GM10847 (cell line): ENCODE measurements around the gene RPL27A.

Source experiments
- POLR2A ChIP-seq: IDR thresholded peaks from 2 replicates; pipeline ENCODE4 v1.6.1; 2011; ENCODE audit not compliant: insufficient read length; ENCODE audit errors: extremely low read depth

RPL27A gene

GRCh38 chr11:8682303-8683114, at the start of gene RPL27A, which contains the start of gene TRIM66:
Gene RPL27A (plus strand): TSS chr11:8682792. CDS start chr11:8682814, 22 bp downstream.
Gene TRIM66 (minus strand): TSS chr11:8682665. CDS start chr11:8672274, 10,391 bp downstream.
- peak; percentile 99 for TF ChIP-seq POLR2A

GRCh38 chr11:8634498-8634897, 48.1 kb upstream of the RPL27A start:
- TF ChIP-seq POLR2A: no peak

GRCh38 chr11:8636127-8636526, 46.5 kb upstream of the RPL27A start:
- no peak for TF ChIP-seq POLR2A

GRCh38 chr11:8638300-8638699, 44.3 kb upstream of the RPL27A start:
- TF ChIP-seq POLR2A: no peak

GRCh38 chr11:8639655-8640054, 42.9 kb upstream of the RPL27A start:
- TF ChIP-seq POLR2A: no peak

- no peak for TF ChIP-seq POLR2A
These were observed 42.2 kb upstream of the RPL27A start for GRCh38 chr11:8640267-8640906.

GRCh38 chr11:8641332-8641731, 41.3 kb upstream of the RPL27A start:
- no peak for TF ChIP-seq POLR2A

GRCh38 chr11:8642196-8642841, 40.3 kb upstream of the RPL27A start:
- no peak for TF ChIP-seq POLR2A

GRCh38 chr11:8646873-8647272, 35.7 kb upstream of the RPL27A start:
- TF ChIP-seq POLR2A: no peak

- no peak for TF ChIP-seq POLR2A
These were observed 33.2 kb upstream of the RPL27A start for GRCh38 chr11:8649361-8649760.

GRCh38 chr11:8650401-8650990, 32.1 kb upstream of the RPL27A start:
- no peak for TF ChIP-seq POLR2A

GRCh38 chr11:8652140-8652539, 30.5 kb upstream of the RPL27A start:
- TF ChIP-seq POLR2A: no peak

GRCh38 chr11:8654503-8654902, 28.1 kb upstream of the RPL27A start:
- TF ChIP-seq POLR2A: no peak

GRCh38 chr11:8656291-8656690, 26.3 kb upstream of the RPL27A start:
- no peak for TF ChIP-seq POLR2A

- no peak for TF ChIP-seq POLR2A
These were observed 24.1 kb upstream of the RPL27A start for GRCh38 chr11:8658321-8659057.
